GM12878 (cell line): ENCODE results near the gene WWOX. TPM values are rescaled to one million over a fixed set of nuclear protein-coding genes. Genes with fewer than 3 reads are reported as not detected.

Experiments
- ATAC-seq: fragments of 200-7000 bp; cut with Tn5 transposase; 3 replicates; pipeline ENCODE4 v1.9.1; 2020; ENCODE audit warnings: mild to moderate bottlenecking, moderate library complexity
- BruUV-seq: library from RNA; stranded (reverse); fragments of 400-500 nt; replicated peaks from 2 replicates; lab custom pipeline; 2021; lab: Mats Ljungman, UMichigan
- CTCF ChIA-PET: fragments of 300-600 bp; sonication (Branson Sonifier 250); formaldehyde crosslinking; extraction: SDS; loops from one replicate; lab custom pipeline; 2021; ENCODE audit warnings: inconsistent platforms; lab: Yijun Ruan, JAX
- POLR2A ChIA-PET: fragments of 350-600 bp; formaldehyde crosslinking; extraction: SDS; loops from one replicate; lab custom pipeline; 2021; ENCODE audit warnings: inconsistent platforms; lab: Charles Lee
- RAD21 ChIA-PET: fragments of 300-600 bp; sonication (Branson Sonifier 250); formaldehyde crosslinking; loops from one replicate; lab custom pipeline; 2023; ENCODE audit warnings: antibody characterized with exemption; ENCODE audit not compliant: unreplicated experiment; lab: Charles Lee
- SMC1A ChIA-PET: fragments of 300-600 bp; sonication (Branson Sonifier 250); formaldehyde crosslinking; loops from one replicate; lab custom pipeline; 2023; ENCODE audit not compliant: unreplicated experiment, uncharacterized antibody; lab: Charles Lee
- DNase-seq: peaks from one replicate; pipeline ENCODE4 v3.0.0-alpha.2; 2011; ENCODE audit warnings: low read depth, low spot score
- FAIRE-seq: peaks from 3 replicates; lab custom pipeline; 2011; peaks lifted over from hg19 to GRCh38; lab: Jason Lieb, UNC
- H2AFZ ChIP-seq: 2 replicates; pipeline ENCODE4 v1.6.0; 2011; ENCODE audit warnings: low read depth, low read length, control low read depth; ENCODE audit not compliant: control insufficient read depth
- H3K27ac ChIP-seq: 2 replicates; pipeline ENCODE4 v1.5.1; 2011; ENCODE audit warnings: control low read depth; ENCODE audit not compliant: control insufficient read depth, insufficient read depth
- H3K27me3 ChIP-seq, 2 experiments: replicated peaks in 1 of 2; 2 replicates each; pipeline versions ENCODE4 v1.6.0 to v1.6.1; 2011; ENCODE audit warnings: low read length in 1 of 2; ENCODE audit not compliant: control insufficient read depth in 2 of 2, insufficient read depth in 2 of 2
- H3K36me3 ChIP-seq, 2 experiments: 2 replicates each; pipeline ENCODE4 v1.5.1; 2011; ENCODE audit warnings: low read length in 1 of 2; ENCODE audit not compliant: control insufficient read depth in 2 of 2, insufficient read depth in 2 of 2
- H3K4me1 ChIP-seq: 2 replicates; pipeline ENCODE4 v1.6.1; 2011; ENCODE audit warnings: mild to moderate bottlenecking, low read length, moderate library complexity, mixed read lengths; ENCODE audit not compliant: control insufficient read depth, insufficient read depth
- H3K4me2 ChIP-seq: 2 replicates; pipeline ENCODE4 v1.6.0; 2011; ENCODE audit warnings: control low read depth; ENCODE audit not compliant: control insufficient read depth, insufficient read depth
- H3K4me3 ChIP-seq: fragments of 200-600 bp; sonication (generic); 2 replicates; pipeline ENCODE4 v1.5.1; 2016
- H3K79me2 ChIP-seq: 2 replicates; pipeline ENCODE4 v1.6.0; 2011; ENCODE audit warnings: low read length; ENCODE audit not compliant: control insufficient read depth, insufficient read depth
- H3K9ac ChIP-seq: 2 replicates; pipeline ENCODE4 v1.8.0; 2011; ENCODE audit warnings: low read length, control low read depth, mixed read lengths; ENCODE audit not compliant: control insufficient read depth, insufficient read depth
- H3K9me3 ChIP-seq: replicated peaks from 3 replicates; pipeline ENCODE4 v1.5.1; 2011; ENCODE audit warnings: mild to moderate bottlenecking, low read length; ENCODE audit not compliant: control insufficient read depth, insufficient read depth
- H4K20me1 ChIP-seq: 2 replicates; pipeline ENCODE4 v1.6.0; 2011; ENCODE audit not compliant: control insufficient read depth, insufficient read depth
- BHLHE40 ChIP-seq, 2 experiments: fragments of 450-650 bp in 1 of 2; IDR thresholded peaks; 2 replicates each; pipeline ENCODE4 v1.6.1; 2011 to 2017; ENCODE audit warnings: low read depth in 2 of 2, borderline replicate concordance in 1 of 2, improper control_type of control experiment in 1 of 2, low read length in 1 of 2, mild to moderate bottlenecking in 1 of 2
- CEBPB ChIP-seq, 2 experiments: fragments of 150-350 bp in 1 of 2; IDR thresholded peaks; 2 replicates each; pipeline ENCODE4 v1.6.1; 2012 to 2014; ENCODE audit warnings: low read depth in 2 of 2, low read length in 2 of 2, borderline replicate concordance in 1 of 2, inconsistent platforms in 1 of 2
- CEBPZ ChIP-seq: fragments of 150-350 bp; IDR thresholded peaks from 2 replicates; pipeline ENCODE4 v1.6.1; 2016; ENCODE audit warnings: low read depth, low read length
- CHD1 ChIP-seq: IDR thresholded peaks from 2 replicates; pipeline ENCODE4 v1.6.1; 2012; ENCODE audit warnings: low read depth, low read length, improper control_type of control experiment
- EED ChIP-seq: sonication (generic); IDR thresholded peaks from 2 replicates; pipeline ENCODE4 v1.6.1; 2016; ENCODE audit warnings: antibody characterized with exemption, low read depth
- EGR1 ChIP-seq, 2 experiments: IDR thresholded peaks; 1 replicate in 1 of 2; 2 replicates in 1 of 2; pipeline ENCODE4 v1.6.1; 2011 to 2012; ENCODE audit warnings: low read depth in 2 of 2, low read length in 2 of 2, borderline replicate concordance in 1 of 2, mild to moderate bottlenecking in 1 of 2, moderate library complexity in 1 of 2
- ELK1 ChIP-seq: IDR thresholded peaks from 2 replicates; pipeline ENCODE4 v1.6.1; 2012; ENCODE audit warnings: low read depth, low read length, improper control_type of control experiment
- FOS ChIP-seq: IDR thresholded peaks from 3 replicates; pipeline ENCODE4 v1.6.1; 2011; ENCODE audit warnings: borderline replicate concordance; ENCODE audit not compliant: insufficient read length; ENCODE audit errors: extremely low read depth
- HCFC1 ChIP-seq: fragments of 150-350 bp; IDR thresholded peaks from 2 replicates; pipeline ENCODE4 v1.6.1; 2014; ENCODE audit warnings: low read length
- IKZF2 ChIP-seq, 2 experiments: fragments of 450-650 bp; IDR thresholded peaks; 2 replicates each; pipeline ENCODE4 v1.6.1; 2017; ENCODE audit warnings: mild to moderate bottlenecking in 2 of 2, moderate library complexity in 2 of 2
- KLF5 ChIP-seq: fragments of 450-650 bp; IDR thresholded peaks from 2 replicates; pipeline ENCODE4 v1.6.1; 2014; ENCODE audit warnings: mild to moderate bottlenecking; ENCODE audit not compliant: partially characterized antibody
- MTA2 ChIP-seq: fragments of 450-650 bp; IDR thresholded peaks from 2 replicates; pipeline ENCODE4 v1.6.1; 2016; ENCODE audit warnings: low read depth, mild to moderate bottlenecking, moderate library complexity
- NFIC ChIP-seq: IDR thresholded peaks from 2 replicates; pipeline ENCODE4 v1.6.1; 2012; ENCODE audit warnings: low read depth, mild to moderate bottlenecking, inconsistent platforms, low read length, moderate library complexity
- SMARCA5 ChIP-seq: fragments of 450-650 bp; IDR thresholded peaks from 2 replicates; pipeline ENCODE4 v1.6.1; 2017; ENCODE audit warnings: mild to moderate bottlenecking
- TCF3 ChIP-seq: IDR thresholded peaks from 2 replicates; pipeline ENCODE4 v1.6.1; 2012; ENCODE audit warnings: low read depth, mild to moderate bottlenecking, low read length, borderline replicate concordance; ENCODE audit not compliant: insufficient read depth
- ZBTB11 ChIP-seq: fragments of 450-650 bp; formaldehyde crosslinking; IDR thresholded peaks from 2 replicates; pipeline ENCODE4 v1.5.0; 2022; ENCODE audit warnings: mild to moderate bottlenecking, missing genetic modification characterization
- ZNF217 ChIP-seq: fragments of 450-650 bp; IDR thresholded peaks from 2 replicates; pipeline ENCODE4 v1.6.1; 2017; ENCODE audit warnings: antibody characterized with exemption, mild to moderate bottlenecking
- ZNF384 ChIP-seq: IDR thresholded peaks from 2 replicates; pipeline ENCODE4 v1.6.1; 2012; ENCODE audit warnings: low read depth, mild to moderate bottlenecking, low read length, improper control_type of control experiment, borderline replicate concordance
- WGBS: methylation state at CpG from one replicate; pipeline ENCODE4 v1.1.6; 2016; ENCODE audit warnings: low lambda C conversion rate; ENCODE audit not compliant: insufficient replicate concordance, insufficient coverage; ENCODE audit errors: missing lambda C conversion rate; 5-methylcytosine and 5-hydroxymethylcytosine counted together
- in situ Hi-C: fragments of 300-500 bp; cut with MboI; formaldehyde crosslinking; loops from 9 replicates; pipeline ENCODE4 v1.14.3; 2018; ENCODE audit warnings: mixed read lengths
- intact Hi-C: fragments of 100-400 bp; cut with micrococcal nuclease; formaldehyde crosslinking; loops from one replicate; pipeline ENCODE4 v1.14.2; 2022; ENCODE audit not compliant: unreplicated experiment
- polyA plus RNA-seq, 11 experiments: library from polyadenylated mRNA; depleted of rRNA in 4 of 11; unstranded in 6 of 11; stranded (reverse) in 5 of 11; fragments of >200 nt; fragmentation: Nextera tagmentation in 4 of 11; fragmentation: Illumina TruSeq in 1 of 11; extraction: Ambion mirVana in 4 of 11; extraction: Trizol in 1 of 11; gene quantifications; 1 replicate in 1 of 11; 2 replicates in 10 of 11; pipeline versions ENCODE4 v1.2.1 to v1.2.3, GENCODE V29; 2011 to 2016; ENCODE audit warnings: inconsistent platforms in 2 of 11, missing spikeins in 2 of 11, low read depth in 1 of 11
- total RNA-seq, 4 experiments: library from RNA; depleted of rRNA in 3 of 4; stranded (reverse); fragments of >200 nt in 3 of 4; fragmentation: Illumina TruSeq in 1 of 4; extraction: Trizol in 1 of 4; gene quantifications; 2 replicates each; pipeline versions ENCODE4 v1.2.1 to v1.2.3, GENCODE V29; 2013 to 2021

The WWOX gene
- total and polyA plus RNA-seq, 10 of the 15 experiments (the other 5 are each of a cell fraction or from before 2014, with no cell fraction given), result 2.8 to 24.4 (median 17.8) TPM

GRCh38 chr16:78995441-78995840, 896.0 kb downstream of the WWOX start:
- no peak for DNase-seq
- no TSS peak for BruUV-seq
- H3K79me2 ChIP-seq, result no peaks in the 10 kb centered on the region
- 32% methylated on average over 3 of the region's 3 CpGs for WGBS
- H3K27me3 ChIP-seq, result no peaks in the 10 kb centered on the region; a peak in 1 of 4 replicates
- RAD21 ChIA-PET, result no interaction called here
- FAIRE-seq, result no peak
- H4K20me1 ChIP-seq, result no peaks in the 10 kb centered on the region
- H3K36me3 ChIP-seq, result no peaks in the 10 kb centered on the region
- POLR2A ChIA-PET, result no interaction called here
- H3K27ac ChIP-seq, result no peak overlapping the region
- CTCF ChIA-PET, result no interaction called here
- no peak for ATAC-seq
- H2AFZ ChIP-seq, result no peak overlapping the region
- intact Hi-C loops (no loop called here), in situ Hi-C loops (no loop called here)
- H3K4me3 ChIP-seq, result no peak overlapping the region
- SMC1A ChIA-PET, result no interaction called here
- H3K4me2 ChIP-seq, result no peak overlapping the region
- H3K9ac ChIP-seq, result no peak overlapping the region
- H3K4me1 ChIP-seq, result peaks cover 5% of the 10 kb centered on the region
- no peaks in the 10 kb centered on the region for H3K9me3 ChIP-seq
- TF ChIP-seq ZBTB11, result no peak
- no peak for TF ChIP-seq BHLHE40 (IDR thresholded peaks at IDR 0.05; ENCODE audit: borderline replicate concordance in 1 of 2, low read depth in 2 of 2, low read length in 1 of 2)
- no peak for TF ChIP-seq NFIC
- TF ChIP-seq EED, result no peak
- TF ChIP-seq CEBPB (IDR thresholded peaks at IDR 0.05; ENCODE audit: borderline replicate concordance in 1 of 2, low read depth in 2 of 2, low read length in 2 of 2), result no peak
- TF ChIP-seq CHD1, result no peak
- no peak for TF ChIP-seq CEBPZ
- no peak for TF ChIP-seq EGR1 (IDR thresholded peaks at IDR 0.05; ENCODE audit: borderline replicate concordance in 1 of 2, low read depth in 2 of 2, low read length in 2 of 2)
- no peak for TF ChIP-seq ZNF217
- no peak for TF ChIP-seq KLF5
- TF ChIP-seq ZNF384, result no peak
- TF ChIP-seq FOS, result no peak
- TF ChIP-seq ELK1, result no peak
- TF ChIP-seq TCF3, result no peak
- TF ChIP-seq MTA2, result no peak
- no peak for TF ChIP-seq SMARCA5
- no peak for TF ChIP-seq HCFC1
- no peak for TF ChIP-seq IKZF2 (IDR thresholded peaks at IDR 0.05)
